Type B pancreatic cell (in vitro differentiated cells): ENCODE data around the gene COL6A1. TPM values are rescaled to one million over a fixed set of nuclear protein-coding genes. Genes with fewer than 3 reads are reported as not detected.

ENCODE experiments used
- DNase-seq: peaks from one replicate; pipeline ENCODE4 v3.0.0; 2021; ENCODE audit warnings: mixed read lengths; ENCODE audit not compliant: unreplicated experiment; ENCODE audit errors: extremely low spot score
- H3K27ac Mint-ChIP-seq: 2 replicates; pipeline ENCODE4 v1.8.0; 2021; ENCODE audit warnings: mild to moderate bottlenecking, mixed read lengths
- H3K27me3 Mint-ChIP-seq: 2 replicates; pipeline ENCODE4 v1.8.0; 2021; ENCODE audit warnings: mixed read lengths
- H3K36me3 Mint-ChIP-seq: 2 replicates; pipeline ENCODE4 v1.8.0; 2021; ENCODE audit warnings: mixed read lengths
- H3K4me1 Mint-ChIP-seq: one replicate; pipeline ENCODE4 v1.8.0; 2021; ENCODE audit warnings: mixed read lengths; ENCODE audit not compliant: unreplicated experiment
- H3K4me3 Mint-ChIP-seq: 2 replicates; pipeline ENCODE4 v1.8.0; 2021; ENCODE audit warnings: mild to moderate bottlenecking, mixed read lengths
- H3K9me3 Mint-ChIP-seq: 2 replicates; pipeline ENCODE4 v1.8.0; 2021; ENCODE audit warnings: mixed read lengths
- total RNA-seq: library from RNA; stranded (reverse); gene quantifications from 2 replicates; pipeline ENCODE4 v1.2.1, GENCODE V29; 2021; ENCODE audit warnings: low replicate concordance
- TF ChIP-seq, protein P1 (sequence below): fragments of 200-600 bp; sonication (generic); conservative IDR thresholded peaks from 2 replicates; pipeline ENCODE4 v1.5.0; 2021; ENCODE audit warnings: antibody characterized with exemption, mild to moderate bottlenecking

COL6A1 gene
- total RNA-seq, 1 donor from 2014 or later: 167 TPM

DNA sequence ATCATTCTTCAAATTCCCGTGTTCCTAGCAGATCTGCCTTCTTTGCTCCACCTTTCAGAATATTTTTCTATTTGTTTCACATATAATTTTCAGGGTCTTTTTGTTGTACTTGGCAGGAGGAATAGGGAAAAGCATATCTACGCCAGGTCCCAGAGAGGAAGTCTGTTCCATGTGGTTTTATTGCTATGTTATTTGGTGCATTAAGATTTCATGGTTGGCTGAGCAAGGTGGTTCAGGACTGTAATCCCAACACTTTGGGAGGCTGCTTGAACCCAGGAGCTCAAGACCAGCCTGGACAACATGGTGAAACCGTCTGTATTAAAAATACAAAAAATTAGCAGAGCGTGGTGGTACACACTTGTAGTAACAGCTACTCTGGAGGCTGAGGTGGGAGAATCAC lies 36.1 kb downstream of the COL6A1 start:
- H3K27me3 Mint-ChIP-seq: peaks cover 2% of the 10 kb centered on the region
- no peak for DNase-seq
- H3K36me3 Mint-ChIP-seq: no peaks in the 10 kb centered on the region
- no peaks in the 10 kb centered on the region for H3K9me3 Mint-ChIP-seq
- H3K4me3 Mint-ChIP-seq: no peak overlapping the region
- TF ChIP-seq, protein P1, sequence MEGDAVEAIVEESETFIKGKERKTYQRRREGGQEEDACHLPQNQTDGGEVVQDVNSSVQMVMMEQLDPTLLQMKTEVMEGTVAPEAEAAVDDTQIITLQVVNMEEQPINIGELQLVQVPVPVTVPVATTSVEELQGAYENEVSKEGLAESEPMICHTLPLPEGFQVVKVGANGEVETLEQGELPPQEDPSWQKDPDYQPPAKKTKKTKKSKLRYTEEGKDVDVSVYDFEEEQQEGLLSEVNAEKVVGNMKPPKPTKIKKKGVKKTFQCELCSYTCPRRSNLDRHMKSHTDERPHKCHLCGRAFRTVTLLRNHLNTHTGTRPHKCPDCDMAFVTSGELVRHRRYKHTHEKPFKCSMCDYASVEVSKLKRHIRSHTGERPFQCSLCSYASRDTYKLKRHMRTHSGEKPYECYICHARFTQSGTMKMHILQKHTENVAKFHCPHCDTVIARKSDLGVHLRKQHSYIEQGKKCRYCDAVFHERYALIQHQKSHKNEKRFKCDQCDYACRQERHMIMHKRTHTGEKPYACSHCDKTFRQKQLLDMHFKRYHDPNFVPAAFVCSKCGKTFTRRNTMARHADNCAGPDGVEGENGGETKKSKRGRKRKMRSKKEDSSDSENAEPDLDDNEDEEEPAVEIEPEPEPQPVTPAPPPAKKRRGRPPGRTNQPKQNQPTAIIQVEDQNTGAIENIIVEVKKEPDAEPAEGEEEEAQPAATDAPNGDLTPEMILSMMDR: no peak
- H3K27ac Mint-ChIP-seq: no peak overlapping the region
- peaks cover 4% of the 10 kb centered on the region for H3K4me1 Mint-ChIP-seq

DNA sequence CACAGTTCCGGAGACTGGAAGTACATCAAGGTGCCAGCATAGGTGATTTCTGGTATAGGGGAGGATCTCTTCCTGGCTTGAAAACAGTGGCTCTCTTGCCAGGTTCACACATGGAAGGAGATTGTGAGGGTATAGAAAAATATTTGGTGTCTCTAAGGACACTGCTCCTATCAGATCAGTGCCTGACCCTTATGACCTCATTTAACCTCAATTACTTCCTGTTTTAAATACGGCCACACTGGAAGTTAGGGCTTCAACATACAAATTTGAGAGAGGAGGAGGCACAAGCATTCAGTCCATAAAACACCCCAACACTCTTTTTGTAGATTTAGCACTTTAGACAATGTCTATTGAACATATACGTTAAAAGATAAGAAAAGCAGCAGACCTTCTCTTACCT lies 37.0 kb downstream of the COL6A1 start:
- H3K27ac Mint-ChIP-seq: no peak overlapping the region
- peaks cover 2% of the 10 kb centered on the region for H3K27me3 Mint-ChIP-seq
- H3K36me3 Mint-ChIP-seq: no peaks in the 10 kb centered on the region
- TF ChIP-seq, protein P1: no peak
- DNase-seq: no peak
- peaks cover 7% of the 10 kb centered on the region for H3K4me1 Mint-ChIP-seq
- no peaks in the 10 kb centered on the region for H3K9me3 Mint-ChIP-seq
- H3K4me3 Mint-ChIP-seq: no peak overlapping the region

DNA sequence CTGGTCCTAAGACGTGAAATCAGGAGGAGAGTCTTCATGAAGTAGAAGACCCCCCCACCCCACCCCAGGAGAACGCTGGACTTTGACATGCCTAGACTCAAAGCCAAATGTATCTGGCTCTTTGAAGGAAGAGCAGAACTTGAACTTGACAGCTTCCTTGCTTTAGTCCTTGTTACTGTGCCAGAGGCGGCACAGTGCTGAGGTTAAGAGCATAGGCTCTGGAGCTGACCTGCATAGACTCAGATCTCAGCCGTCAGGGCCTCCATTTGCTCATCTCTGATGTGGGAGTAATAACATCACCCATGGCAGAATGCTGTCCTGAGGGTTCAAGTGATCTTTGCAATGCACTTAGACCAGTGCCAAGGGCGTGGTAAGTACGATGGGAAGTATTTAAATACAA lies 39.0 kb downstream of the COL6A1 start:
- H3K4me3 Mint-ChIP-seq: no peak overlapping the region
- no peaks in the 10 kb centered on the region for H3K36me3 Mint-ChIP-seq
- DNase-seq: no peak
- H3K9me3 Mint-ChIP-seq: no peaks in the 10 kb centered on the region
- H3K27ac Mint-ChIP-seq: no peak overlapping the region
- H3K27me3 Mint-ChIP-seq: peaks cover 2% of the 10 kb centered on the region
- TF ChIP-seq, protein P1: no peak
- H3K4me1 Mint-ChIP-seq: peaks cover 17% of the 10 kb centered on the region

DNA sequence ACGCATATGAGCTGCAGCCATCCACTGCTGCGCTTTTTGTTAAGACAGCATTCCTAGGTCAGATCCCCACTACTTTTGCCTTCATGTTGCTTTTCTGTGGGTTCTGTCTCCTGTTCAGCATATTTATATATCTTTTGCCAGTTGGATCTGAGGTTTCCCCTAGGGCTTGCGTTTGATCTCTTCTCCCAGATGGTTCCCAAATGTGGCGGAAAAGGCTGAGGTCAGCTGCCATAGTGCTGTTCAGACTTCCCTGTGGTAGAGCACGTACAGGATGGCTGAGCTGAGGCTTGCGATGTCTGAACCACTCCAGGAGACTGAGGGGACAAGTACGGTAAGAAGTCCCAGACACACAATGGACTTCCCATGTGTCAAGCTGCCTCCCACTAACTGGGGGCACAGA lies 39.8 kb downstream of the COL6A1 start:
- Mint-ChIP-seq H3K27ac (no peak overlapping the region), H3K4me3 (no peak overlapping the region), H3K9me3 (no peaks in the 10 kb centered on the region), H3K4me1 (peaks cover 23% of the 10 kb centered on the region), H3K27me3 (no peaks in the 10 kb centered on the region), H3K36me3 (no peaks in the 10 kb centered on the region)
- no peak for DNase-seq
- TF ChIP-seq, protein P1: no peak

DNA sequence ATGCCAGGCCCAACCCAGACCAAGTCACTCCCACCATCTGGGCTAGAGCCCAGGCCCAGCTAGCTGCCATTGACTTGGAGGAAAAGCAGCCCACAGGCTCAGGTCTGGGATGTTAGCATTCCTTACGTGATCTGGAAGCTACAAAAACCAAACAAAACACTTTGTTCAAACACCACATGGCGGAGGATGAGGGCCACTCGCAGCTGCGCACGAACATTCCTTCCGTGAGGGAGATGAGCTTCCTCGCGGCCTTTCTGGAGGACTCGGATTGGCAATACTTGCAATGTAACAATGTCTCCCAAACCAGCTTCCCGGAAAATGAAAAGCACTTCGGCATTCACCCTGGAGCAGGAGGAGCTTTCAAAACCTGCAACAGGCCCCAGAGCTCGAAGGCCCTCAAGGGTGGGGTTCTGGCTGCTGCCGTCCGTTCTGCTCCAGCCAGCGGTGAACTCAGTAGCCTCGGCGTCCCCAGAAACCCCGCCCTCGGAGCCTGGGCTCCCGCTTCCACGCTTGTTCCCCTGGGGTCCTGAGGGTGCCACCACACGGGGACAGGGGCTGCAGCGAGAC lies 40.5 kb downstream of the COL6A1 start:
- no peak for DNase-seq
- Mint-ChIP-seq H3K4me1 (peaks cover 23% of the 10 kb centered on the region), H3K27ac (no peak overlapping the region), H3K27me3 (no peaks in the 10 kb centered on the region), H3K36me3 (no peaks in the 10 kb centered on the region), H3K4me3 (no peak overlapping the region), H3K9me3 (no peaks in the 10 kb centered on the region)
- TF ChIP-seq, protein P1: no peak
